Cerebellar nuclear complex (tissue), 1 donor: ENCODE measurements around the gene PWWP2A.
"Not testable (repeated sequence)": the region's sequence is repeated elsewhere in the genome, so short reads cannot be mapped to it uniquely, and the experiment has no call there.

Experiments used
- DNase-seq, 2 experiments: peaks; one replicate each; lab custom pipeline; 2025; lab: John Stamatoyannopoulos, UW

Gene PWWP2A, protein sequence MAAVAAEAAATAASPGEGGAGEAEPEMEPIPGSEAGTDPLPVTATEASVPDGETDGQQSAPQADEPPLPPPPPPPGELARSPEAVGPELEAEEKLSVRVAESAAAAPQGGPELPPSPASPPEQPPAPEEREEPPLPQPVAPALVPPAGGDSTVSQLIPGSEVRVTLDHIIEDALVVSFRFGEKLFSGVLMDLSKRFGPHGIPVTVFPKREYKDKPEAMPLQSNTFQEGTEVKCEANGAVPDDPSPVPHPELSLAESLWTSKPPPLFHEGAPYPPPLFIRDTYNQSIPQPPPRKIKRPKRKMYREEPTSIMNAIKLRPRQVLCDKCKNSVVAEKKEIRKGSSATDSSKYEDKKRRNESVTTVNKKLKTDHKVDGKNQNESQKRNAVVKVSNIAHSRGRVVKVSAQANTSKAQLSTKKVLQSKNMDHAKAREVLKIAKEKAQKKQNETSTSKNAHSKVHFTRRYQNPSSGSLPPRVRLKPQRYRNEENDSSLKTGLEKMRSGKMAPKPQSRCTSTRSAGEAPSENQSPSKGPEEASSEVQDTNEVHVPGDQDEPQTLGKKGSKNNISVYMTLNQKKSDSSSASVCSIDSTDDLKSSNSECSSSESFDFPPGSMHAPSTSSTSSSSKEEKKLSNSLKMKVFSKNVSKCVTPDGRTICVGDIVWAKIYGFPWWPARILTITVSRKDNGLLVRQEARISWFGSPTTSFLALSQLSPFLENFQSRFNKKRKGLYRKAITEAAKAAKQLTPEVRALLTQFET

DNA sequence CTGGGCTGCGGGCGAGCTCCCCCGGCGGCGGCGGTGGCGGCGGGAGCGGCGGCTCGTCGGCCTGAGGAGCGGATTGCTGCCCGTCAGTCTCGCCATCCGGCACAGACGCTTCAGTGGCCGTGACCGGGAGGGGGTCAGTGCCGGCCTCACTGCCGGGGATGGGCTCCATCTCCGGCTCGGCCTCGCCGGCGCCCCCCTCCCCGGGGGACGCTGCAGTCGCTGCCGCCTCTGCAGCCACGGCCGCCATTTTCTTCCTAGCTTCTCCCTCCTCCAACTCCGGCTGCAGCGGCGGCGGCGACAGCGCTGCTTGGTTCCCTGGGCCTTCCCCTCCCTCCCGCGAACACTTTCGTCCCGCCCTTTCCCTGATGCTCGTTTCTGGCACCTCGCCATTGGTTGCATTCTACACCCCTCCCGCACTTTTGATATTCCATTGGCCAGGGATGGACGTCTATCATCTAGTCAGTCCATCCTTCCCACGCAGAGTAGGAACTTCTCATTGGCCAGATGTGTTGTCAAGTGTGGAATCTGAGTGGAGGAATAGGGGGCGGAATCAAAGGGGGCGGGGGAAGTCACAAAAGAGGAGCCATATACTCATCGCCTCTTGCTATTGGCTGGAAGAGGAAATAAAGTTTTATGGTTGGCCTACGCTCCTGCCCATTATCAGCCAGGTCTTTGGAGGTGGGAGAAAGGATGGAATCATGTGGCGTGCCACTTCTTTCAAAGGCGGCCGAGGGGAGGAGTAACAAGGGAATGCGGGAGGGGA lies at the start of gene PWWP2A:
TSS of gene PWWP2A (minus strand) at position 309 of the 763 bp plus-strand sequence. CDS start at position 247, 62 bp downstream.
- peak; percentile 99 to 100 for DNase-seq

DNA sequence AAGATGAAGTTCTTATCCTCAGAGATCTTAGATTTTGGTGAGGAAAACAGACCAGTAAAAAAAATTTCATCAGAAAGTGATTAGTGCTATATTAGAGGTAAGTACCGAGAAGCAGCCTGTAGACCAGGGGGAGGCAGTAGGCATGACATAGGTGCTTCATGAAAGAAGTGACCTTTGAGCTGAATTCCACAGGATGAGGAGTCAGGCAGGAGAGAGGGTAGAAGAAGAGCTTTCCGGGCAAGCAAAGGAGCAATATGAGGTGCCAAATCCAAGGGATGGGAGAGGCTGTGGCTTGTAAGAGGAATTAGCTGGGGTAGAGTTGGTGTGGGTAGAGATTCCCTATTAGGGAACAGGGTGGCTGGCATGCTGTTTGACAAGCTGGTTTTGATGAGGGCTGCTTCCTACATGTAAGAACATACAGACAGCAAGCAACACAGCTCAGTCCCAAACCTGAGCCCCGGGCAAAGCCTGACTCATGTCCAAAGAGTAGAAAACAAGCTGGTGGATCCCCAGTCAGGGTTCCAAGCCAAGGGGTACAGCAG lies 48.4 kb upstream of the PWWP2A start:
- DNase-seq = no peak

DNA sequence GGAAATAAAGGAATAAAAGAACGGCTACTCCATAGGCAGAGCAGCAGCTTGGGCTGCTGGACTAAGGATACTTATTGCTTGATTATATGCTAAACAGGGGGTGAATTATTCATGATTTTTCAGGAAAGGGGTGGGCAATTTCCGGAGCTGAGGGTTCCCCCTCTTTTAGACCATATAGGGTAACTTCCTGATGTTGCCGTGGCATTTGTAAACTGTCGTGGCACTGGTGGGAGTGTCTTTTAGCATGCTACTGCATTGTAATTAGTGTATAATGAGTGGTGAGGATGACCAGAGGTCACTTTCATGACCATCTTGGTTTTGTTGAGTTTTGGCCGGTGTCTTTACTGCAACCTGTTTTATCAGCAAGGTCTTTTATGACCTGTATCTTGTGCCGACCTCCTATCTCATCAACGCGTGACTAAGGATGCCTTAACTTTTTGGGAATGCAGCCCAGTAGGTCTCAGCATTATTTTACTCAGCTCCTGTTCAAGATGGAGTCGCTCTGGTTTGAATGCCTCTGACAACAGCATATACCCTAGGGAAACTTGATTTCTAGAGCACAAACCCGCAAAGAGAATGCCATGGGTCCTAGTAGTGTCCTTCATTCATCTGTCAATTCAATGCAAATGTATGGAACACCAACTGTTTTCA lies 47.8 kb upstream of the PWWP2A start:
- no peak for DNase-seq

DNA sequence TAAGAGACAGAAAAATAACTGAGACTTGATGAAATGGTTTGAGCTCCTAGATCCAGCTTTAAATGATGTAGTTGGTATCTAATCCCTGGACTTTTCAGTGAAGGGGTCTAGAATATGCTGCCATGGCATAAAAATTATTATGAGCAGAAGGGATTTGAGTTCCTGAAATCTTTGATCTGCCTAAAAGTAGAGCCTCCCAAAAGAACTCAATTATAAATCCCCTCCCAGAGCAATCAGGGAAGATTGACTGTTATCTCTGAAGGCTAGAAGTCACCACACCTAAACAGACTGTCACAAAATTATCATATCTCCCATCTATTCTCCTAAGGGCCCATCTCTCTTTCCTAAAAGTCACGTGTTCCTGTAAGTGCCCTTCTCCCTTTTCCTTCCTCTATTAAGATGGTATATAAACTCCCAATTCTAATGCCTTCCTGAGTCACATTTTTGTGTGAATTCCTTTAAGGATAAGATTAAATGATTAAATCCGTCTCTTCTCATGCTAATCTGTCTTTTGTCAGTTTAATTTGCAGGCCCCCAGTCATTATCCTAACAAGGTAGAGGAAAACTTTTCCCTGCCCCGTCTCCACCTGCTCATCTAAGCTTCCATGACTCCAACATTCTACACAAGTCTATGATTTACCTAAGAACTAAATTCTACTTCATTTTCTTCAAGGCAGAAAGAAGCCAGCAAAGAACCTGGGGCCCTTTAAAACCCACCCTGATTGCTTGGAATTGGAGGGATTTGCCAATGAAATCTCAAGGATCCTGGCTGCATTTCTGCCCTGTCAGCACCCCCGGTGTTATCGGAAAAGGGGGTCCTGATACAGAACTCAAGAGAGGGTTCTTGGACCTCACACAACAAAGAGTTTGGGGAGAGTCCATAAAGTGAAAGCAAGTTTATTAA lies 47.1 kb upstream of the PWWP2A start:
- no peak for DNase-seq

DNA sequence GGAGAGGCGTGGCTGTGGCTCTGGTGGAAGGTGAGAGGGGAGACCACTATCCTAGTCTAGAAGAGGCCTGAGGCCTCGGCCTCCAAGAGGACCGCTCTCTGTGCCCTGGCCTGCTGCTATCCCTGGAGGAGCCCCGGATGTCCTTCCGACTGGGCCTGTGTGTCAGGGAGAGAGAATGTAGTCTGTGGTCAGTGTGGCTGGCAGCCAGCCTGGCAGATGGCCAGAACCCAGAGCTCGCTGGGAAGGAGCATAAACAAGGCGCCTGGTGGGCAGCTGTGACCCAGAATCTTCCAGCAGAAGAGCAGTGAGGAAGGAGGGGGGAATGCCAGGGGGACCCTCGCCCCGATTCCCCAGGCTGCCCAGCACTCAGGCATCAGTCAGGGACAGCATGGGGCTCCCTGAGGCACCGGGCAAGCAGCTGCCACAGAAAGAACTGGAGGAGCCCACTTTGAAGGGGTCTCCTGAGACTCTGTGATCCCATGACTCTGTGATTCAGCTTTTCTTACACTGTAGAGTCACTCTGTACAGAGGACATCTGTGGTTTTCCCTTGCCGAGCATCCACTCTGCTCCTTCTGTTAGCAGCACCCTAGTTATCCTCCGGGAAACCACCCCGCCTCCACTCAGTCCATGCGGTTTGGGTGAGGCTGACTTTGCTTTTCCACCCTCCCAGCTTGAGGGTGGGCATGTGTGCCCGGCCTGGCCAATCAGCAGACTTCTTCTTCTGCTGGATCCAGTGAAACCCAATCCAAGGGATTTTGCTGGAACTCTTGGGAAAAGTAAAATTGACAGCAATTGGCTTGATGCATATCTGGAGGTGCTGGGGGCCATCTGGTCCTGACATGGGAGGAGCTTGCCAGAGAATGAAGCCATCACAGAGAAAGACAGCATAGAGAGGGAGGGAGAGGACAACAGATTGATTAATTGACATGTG lies 46.2 kb upstream of the PWWP2A start:
- peak; percentile 85 to 98 for DNase-seq

DNA sequence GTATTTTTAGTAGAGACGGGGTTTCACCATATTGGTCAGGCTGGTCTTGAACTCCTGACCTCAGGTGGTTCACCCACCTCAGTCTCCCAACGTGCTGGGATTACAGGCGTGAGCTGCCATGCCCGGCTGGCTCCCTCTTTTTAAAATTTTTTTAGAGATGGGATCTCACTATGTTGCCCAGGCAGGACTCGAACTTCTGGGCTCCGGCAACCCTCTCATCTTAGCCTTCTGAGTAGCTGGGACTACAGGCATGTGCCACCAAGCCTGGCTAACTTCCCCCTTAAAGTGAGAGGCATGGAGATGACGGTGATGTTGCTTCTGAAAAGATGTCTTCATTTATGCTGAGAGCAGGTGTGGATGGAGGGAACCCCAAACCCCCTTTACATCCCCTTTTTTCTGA lies 43.7 kb upstream of the PWWP2A start:
- DNase-seq = no peak

DNA sequence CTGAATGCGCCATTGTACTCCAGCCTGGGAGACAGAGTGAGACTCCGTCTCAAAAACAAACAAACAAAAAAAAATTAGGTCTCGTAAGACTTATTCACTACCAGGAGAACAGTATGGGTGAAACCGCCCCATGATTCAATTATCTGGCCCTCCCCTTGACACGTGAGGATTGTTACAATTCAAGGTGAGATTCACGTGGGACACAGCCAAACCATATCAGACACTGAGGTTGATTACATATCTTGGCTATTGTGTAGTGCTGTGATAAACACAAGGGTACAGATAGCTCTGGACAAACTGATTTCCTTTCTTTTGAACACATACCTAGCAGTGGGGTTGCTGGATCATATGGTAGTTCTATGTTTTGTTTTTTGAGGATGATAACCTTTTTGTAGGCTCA lies 42.4 kb upstream of the PWWP2A start:
- DNase-seq = no peak

DNA sequence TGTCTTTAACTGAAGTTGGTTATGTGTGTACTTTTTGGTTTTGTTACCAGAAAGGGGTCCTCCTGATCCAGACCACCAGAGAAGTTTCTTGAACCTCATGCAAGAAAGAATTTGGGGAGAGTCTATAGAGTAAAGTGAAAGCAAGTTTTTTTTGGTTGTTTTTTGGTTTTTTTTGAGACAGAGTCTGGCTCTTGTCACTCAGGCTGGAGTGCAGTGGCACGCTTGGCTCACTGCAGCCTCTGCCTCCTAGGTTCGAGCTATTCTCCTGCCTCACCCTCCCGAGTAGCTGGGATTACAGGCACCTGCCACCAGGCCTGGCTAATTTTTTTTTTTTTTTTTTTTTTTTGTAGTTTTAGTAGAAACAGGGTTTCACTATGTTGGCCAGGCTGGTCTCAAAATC lies 41.6 kb upstream of the PWWP2A start:
- DNase-seq = not testable (repeated sequence)

DNA sequence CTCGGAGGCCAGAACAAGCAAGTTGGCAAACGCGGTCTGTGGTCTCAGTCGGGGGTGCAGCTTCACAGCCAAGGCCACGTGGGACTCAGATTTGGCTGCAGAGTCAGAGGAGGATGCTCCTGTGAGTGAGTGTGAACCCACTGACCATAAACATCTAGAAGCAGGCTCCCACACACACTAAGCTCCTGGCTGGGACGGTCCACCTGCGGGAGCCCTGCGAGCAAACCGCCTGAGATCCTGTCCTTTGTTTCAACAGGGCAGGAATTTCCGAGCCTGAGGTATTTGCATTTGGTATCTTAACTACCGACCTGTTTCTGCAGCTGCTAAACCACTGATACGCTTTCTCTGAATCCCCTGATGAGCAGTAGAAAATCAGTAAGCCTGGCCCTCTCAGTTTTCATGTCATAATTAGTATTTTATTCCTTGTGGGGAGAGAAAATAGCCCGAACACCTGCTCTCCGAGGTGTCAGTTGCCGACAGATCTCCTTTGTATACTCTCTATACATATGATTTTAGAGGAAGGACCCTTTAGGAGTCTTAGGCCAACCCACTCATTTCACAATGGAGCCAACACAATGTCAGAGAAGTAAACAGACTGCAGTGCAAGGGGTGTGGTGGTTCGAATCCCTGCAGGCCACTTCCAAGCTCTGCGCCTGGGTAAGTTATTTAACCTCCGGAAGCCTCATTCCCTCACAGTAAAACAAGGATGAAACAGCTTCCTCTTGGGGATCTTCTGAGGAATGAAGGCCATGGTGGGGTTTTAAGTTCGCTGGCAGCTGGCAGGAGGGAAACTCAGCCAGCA lies 40.9 kb upstream of the PWWP2A start:
- no peak for DNase-seq

DNA sequence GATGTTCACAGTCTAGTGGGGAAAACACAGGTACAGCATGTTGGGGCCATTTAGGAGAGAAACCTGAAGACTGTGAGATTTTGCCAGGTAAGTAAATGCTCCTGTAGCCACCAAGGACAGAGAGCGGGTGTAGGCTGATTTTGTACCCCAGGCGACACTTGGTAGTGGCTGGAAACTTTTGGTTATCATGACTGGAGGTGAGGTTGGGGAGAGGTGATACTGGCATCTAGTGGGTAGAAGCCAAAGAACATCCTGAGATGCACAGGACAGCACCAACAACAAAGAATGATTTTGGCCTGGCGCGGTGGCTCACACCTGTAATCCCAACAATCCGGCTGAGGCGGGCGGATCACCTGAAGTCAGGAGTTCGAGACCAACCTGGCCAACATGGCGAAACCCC lies 38.8 kb upstream of the PWWP2A start:
- DNase-seq = no peak

DNA sequence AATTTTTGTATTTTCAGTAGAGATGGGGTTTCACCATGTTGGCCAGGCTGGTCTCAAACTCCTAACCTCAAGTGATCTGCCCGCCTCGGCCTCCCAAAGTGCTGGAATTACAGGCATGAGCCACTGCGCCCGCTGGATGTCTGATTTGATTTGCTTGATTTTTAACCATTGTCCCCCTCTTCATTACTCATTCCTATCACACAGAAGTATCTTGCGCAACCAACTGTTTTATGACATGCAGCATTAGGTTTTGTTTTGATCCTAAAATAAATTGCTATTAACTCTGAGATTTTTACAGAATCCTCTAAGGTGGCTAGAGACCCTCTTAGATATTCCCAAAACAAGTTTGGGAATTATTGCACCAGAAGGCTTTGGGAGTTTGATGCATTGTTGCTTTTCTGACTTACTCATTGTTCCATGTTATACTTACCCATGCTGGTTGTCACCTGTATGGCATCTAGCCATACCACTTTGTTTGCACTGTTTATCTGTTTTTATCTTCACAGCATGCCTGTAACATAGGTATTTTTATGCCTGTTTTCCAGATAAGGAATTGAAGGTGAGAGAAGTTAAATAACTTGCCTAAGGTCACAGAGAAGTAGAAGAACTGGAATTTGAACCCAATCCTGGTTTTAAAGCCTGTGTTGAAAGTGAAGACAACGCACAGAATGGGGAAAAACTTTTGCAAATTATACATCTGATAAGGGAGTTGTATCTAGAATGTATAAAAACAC lies 35.9 kb upstream of the PWWP2A start:
- DNase-seq = no peak

DNA sequence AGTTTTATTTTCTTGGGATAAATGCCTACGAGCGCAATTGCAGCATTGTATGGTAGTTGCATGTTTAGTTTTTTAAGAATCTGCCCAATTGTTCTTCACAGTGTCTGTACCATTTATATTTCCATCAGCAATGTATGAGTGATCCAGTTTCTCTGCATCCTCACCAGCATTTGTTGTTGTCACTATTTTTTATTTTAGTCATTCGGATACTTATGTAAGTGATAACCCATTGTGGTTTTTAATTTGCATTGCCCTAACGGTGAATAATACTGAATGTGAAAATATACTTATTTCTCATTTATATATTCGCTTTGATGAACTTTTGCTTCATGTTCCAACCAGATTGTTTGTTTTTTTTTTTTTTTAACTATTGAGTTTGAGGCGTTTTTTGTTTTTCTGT lies 33.7 kb upstream of the PWWP2A start:
- DNase-seq = no peak

DNA sequence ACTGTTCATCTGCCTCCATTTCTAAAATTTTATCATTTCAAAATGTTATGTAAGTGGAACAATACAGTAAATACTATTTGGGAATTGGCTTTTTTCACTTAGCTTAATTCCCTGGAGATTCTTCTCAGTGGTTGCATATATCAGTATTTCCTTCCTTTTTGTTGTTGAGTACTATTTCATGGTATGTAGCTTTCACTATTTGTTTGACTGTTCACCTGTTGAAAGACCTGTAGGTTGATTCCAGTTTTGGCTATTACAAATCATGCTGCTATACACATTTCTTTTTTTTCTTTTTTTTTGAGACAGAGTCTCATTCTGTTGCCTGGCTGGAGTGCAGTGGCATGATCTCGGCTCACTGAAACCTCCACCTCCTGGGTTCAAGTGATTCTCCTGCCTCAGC lies 33.0 kb upstream of the PWWP2A start:
- no peak for DNase-seq

DNA sequence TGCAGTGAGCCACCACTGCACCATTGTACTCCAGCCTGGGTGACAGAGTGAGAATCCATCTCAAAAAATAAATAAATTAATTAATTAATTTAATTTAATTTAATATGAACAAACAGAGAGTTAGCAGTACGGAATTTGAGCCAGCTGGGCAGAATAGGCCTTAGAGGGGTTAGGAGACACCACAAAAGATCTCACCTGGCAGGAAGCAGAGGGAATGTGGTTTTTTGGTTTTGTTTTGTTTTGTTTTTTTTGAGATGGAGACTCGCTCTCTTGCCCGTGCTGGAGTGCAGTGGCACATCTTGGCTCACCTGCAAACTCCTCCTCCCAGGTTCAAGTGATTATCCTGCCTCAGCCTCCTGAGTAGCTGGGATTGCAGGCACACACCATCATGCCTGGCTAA lies 31.8 kb upstream of the PWWP2A start:
- no peak for DNase-seq

DNA sequence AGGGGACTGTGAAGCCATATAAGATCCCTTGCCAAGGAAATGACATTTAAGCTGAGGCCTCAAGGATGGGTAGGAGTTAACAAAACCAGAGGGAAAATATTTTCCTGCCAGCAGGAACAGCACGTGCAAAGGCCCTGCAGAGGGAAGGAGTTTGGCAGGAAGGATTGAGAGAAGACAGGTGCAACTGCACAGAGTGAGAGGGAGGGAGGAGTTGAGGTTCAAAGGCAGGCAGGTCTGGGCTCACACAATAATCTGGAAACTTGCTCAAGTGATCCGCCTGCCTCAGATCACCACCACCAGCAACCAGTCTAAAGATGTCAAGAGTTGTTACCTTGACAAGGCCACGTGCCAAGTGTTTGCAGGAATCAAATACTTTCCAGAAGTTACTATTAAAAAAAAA lies 31.1 kb upstream of the PWWP2A start:
- DNase-seq = no peak

DNA sequence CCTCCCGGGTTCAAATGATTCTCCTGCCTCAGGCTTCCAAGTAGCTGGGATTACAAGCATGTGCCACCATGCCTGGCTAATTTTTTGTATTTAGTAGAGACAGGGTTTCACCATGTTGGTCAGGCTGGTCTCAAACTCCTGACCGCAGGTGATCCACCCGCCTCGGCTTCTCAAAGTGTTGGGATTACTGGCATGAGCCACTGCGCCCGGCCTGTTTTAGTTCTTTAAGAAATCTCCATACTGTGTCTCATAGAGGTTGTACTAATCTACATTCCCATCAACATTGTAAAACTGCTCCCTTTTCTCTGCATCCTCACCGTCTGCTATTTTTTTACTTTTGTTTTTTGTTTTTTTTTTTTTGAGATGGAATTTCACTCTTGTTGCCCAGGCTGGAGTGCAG lies 25.2 kb upstream of the PWWP2A start:
- DNase-seq = not testable (repeated sequence)

DNA sequence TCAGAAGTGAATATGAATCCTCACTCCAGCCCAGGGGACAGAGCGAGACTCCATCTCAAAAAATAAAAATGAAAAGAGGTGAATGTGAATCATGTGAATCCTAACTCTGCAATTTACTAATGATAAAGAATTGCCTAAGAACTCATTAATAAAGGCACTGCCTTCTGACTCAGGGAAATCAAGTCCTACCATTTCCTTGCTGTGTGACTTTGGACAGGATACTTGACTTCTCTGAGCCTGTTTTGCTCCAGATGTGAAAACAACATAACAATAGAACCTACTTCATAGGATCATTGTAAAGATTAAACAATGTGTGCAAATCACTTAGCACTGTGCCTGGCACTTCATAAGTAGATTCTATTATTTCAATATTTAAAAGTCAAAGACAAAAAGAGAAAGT lies 15.1 kb upstream of the PWWP2A start:
- DNase-seq = no peak

DNA sequence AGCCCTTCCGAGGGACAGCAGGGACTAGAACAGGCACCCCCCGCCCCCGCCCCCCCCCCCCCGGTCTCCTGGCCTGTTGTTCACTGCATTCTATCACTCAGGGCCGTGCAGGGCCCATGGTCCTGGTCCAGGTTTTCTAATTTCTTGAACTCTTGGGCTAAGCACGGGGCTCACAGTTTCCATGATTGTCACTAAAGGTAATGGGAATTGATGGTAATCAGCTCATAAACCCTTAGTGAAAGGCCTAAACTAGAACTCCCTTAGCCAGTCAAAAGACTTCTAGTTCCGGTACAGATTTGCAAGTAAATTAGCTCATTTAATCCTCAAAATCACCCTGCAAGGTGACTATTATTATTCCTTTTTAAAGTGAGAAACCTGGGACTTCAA lies 14.7 kb upstream of the PWWP2A start:
- DNase-seq = no peak
